Activated CD8-positive, alpha-beta T cell treated with anti-CD3 and anti-CD28 coated beads, Interleukin-2, amount 10 ng/mL, durations not matched to agents 7 days and 5 days (primary cell): ENCODE measurements around the gene FCN1. TPM values are rescaled to one million over a fixed set of nuclear protein-coding genes. Genes with fewer than 3 reads are reported as not detected.

Source experiments
- ATAC-seq: fragments of 150-1000 bp; cut with Tn5 transposase; one replicate; pipeline ENCODE4 v1.10.0; 2021; ENCODE audit warnings: moderate library complexity
- CTCF ChIA-PET: fragments of 350-600 bp; sonication (Branson Sonifier 250); formaldehyde crosslinking; loops from one replicate; lab custom pipeline; 2021; ENCODE audit warnings: antibody characterized with exemption; lab: Charles Lee
- POLR2A ChIA-PET: fragments of 350-600 bp; sonication (Branson Sonifier 250); formaldehyde crosslinking; loops from one replicate; lab custom pipeline; 2021; ENCODE audit warnings: antibody characterized with exemption; lab: Charles Lee
- DNase-seq: peaks from one replicate; pipeline ENCODE4 v3.0.0-alpha.2; 2020
- H3K27ac Mint-ChIP-seq: one replicate; pipeline ENCODE4 v1.8.0; 2021; ENCODE audit warnings: mild to moderate bottlenecking, mixed read lengths
- H3K27me3 Mint-ChIP-seq: one replicate; pipeline ENCODE4 v1.8.0; 2021; ENCODE audit warnings: low read depth, mixed read lengths
- H3K36me3 Mint-ChIP-seq: one replicate; pipeline ENCODE4 v1.8.0; 2021; ENCODE audit warnings: low read depth, mixed read lengths
- H3K4me1 Mint-ChIP-seq: one replicate; pipeline ENCODE4 v1.8.0; 2021; ENCODE audit warnings: low read depth, mixed read lengths
- H3K4me3 Mint-ChIP-seq: one replicate; pipeline ENCODE4 v1.8.0; 2021; ENCODE audit warnings: mild to moderate bottlenecking, mixed read lengths
- H3K9me3 Mint-ChIP-seq: one replicate; pipeline ENCODE4 v1.8.0; 2022; ENCODE audit warnings: mixed read lengths; ENCODE audit not compliant: insufficient read depth
- total RNA-seq, 2 experiments: library from RNA; stranded (reverse); gene quantifications; one replicate each; pipeline ENCODE4 v1.2.3, GENCODE V29; 2021

Gene FCN1
- total RNA-seq, 2 experiments from 2014 or later = not detected

GRCh38 chr9:134940236-134941208 is 22.8 kb upstream of the FCN1 start:
- ChIA-PET POLR2A (no interaction called here), CTCF (no interaction called here)
- Mint-ChIP-seq H3K27ac (no peak overlapping the region), H3K36me3 (no peaks in the 10 kb centered on the region), H3K4me1 (no peaks in the 10 kb centered on the region), H3K9me3 (no peaks in the 10 kb centered on the region), H3K27me3 (no peaks in the 10 kb centered on the region), H3K4me3 (no peak overlapping the region)
- no peak for DNase-seq
- no peak for ATAC-seq

GRCh38 chr9:134939836-134940235 is 22.1 kb upstream of the FCN1 start:
- Mint-ChIP-seq H3K36me3 (no peaks in the 10 kb centered on the region), H3K4me1 (no peaks in the 10 kb centered on the region), H3K27me3 (no peaks in the 10 kb centered on the region), H3K9me3 (no peaks in the 10 kb centered on the region), H3K4me3 (no peak overlapping the region), H3K27ac (no peak overlapping the region)
- POLR2A ChIA-PET = no interaction called here
- DNase-seq = no peak
- CTCF ChIA-PET = no interaction called here
- no peak for ATAC-seq

DNA sequence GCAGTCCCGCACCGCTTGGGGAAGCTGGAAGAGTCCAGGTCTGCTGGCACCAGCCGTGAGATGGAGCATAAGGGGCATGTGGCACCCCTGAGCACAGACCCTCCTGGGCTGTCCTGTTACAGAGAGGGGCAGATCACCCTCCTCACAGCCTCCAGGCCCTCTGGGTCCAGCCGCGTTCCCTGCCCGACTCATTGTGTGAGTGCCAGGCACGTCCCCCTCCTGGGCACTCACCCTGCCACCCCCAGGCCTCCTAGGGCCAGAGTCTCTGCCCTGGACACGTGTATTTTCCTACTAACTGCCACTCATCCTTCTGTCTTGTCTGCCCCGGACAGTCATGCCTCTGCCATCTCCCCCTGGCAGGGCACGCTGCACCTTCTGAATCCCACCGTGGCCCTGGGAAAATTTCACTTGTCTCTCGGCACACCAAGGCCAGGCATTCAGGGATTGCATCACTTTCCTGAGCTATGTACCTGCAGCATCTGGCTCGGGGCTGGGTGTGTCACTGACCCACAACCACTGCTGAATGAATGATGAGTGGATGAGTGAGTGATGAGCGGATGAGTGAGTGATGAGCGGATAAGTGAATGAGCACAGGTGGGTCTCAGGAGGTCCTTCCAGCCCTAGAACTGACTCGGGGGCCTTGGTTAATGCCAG is 21.5 kb upstream of the FCN1 start:
- H3K27ac Mint-ChIP-seq = no peak overlapping the region
- no peak for DNase-seq
- H3K4me1 Mint-ChIP-seq = no peaks in the 10 kb centered on the region
- H3K36me3 Mint-ChIP-seq = no peaks in the 10 kb centered on the region
- CTCF ChIA-PET = no interaction called here
- no peak overlapping the region for H3K4me3 Mint-ChIP-seq
- H3K27me3 Mint-ChIP-seq = no peaks in the 10 kb centered on the region
- no peak for ATAC-seq
- POLR2A ChIA-PET = no interaction called here
- no peaks in the 10 kb centered on the region for H3K9me3 Mint-ChIP-seq

- CTCF ChIA-PET = no interaction called here
- Mint-ChIP-seq H3K4me1 (no peaks in the 10 kb centered on the region), H3K27ac (no peak overlapping the region), H3K36me3 (no peaks in the 10 kb centered on the region), H3K4me3 (no peak overlapping the region), H3K9me3 (no peaks in the 10 kb centered on the region), H3K27me3 (no peaks in the 10 kb centered on the region)
- POLR2A ChIA-PET = no interaction called here
- DNase-seq = no peak
- ATAC-seq = no peak
Measured at GRCh38 chr9:134938346-134939079, 20.8 kb upstream of the FCN1 start.

DNA sequence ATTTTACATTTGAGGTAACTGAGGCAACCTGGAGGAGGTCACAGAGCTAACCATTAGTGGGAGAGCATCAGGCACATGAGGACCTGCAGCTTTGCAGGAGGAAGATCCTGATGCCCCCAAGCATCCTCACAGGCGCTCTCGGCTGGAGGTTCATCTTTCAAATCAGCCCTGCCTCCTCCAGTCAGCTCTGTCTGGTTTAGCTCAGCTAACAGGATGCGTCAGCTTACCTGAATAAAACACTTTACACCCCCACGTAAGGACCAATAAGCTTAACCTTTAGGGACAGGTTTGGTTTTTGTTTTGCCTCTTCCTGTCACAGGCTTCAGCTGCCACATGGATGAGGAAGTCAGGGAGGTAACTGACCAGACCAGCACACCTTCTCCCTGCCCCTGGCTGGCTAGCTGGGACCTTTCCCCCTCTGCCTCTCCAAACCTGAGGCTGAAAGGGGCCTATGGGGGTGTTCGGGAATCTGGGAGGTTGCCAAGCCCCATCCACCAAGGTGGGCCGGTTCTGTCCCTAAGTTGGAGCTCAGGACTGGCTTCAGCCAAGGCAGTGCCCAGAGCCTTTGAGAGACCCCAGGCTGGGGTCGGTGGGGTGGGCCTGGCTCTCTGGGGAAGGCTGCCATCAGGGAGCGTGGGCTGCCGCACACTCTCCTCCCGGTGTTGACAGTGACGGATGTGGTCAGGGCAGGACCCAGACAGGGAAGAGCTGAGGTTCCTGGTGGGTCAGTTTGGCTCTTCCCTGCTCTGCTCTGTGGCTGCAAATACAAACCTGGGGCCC is 20.0 kb upstream of the FCN1 start:
- POLR2A ChIA-PET = no interaction called here
- DNase-seq = no peak
- ATAC-seq = no peak
- CTCF ChIA-PET = no interaction called here
- Mint-ChIP-seq H3K4me1 (no peaks in the 10 kb centered on the region), H3K27me3 (no peaks in the 10 kb centered on the region), H3K36me3 (no peaks in the 10 kb centered on the region), H3K9me3 (no peaks in the 10 kb centered on the region), H3K4me3 (no peak overlapping the region), H3K27ac (no peak overlapping the region)

DNA sequence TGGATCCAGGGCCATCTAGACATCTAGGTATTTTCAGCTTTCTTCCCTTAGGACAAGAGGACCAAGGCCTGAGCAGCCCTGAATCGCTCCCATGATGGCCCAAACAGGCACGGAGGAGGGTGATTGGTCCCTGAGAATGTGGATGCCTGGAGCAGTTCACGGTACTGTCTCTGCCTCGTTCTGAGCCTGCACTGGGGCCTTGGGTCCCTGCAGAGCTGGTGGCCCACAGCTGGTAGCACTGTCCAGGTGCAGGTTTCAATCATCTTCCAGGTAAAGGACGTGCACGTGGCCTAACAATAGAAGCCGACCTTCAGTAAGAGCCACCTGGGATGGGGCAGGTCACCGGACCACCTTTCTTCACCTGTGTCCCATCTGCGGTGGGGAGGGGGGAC is 19.4 kb upstream of the FCN1 start:
- Mint-ChIP-seq H3K9me3 (no peaks in the 10 kb centered on the region), H3K27ac (no peak overlapping the region), H3K4me3 (no peak overlapping the region), H3K27me3 (no peaks in the 10 kb centered on the region), H3K4me1 (no peaks in the 10 kb centered on the region), H3K36me3 (no peaks in the 10 kb centered on the region)
- POLR2A ChIA-PET = no interaction called here
- DNase-seq = no peak
- no peak for ATAC-seq
- CTCF ChIA-PET = no interaction called here

GRCh38 chr9:134936346-134937163 is 18.8 kb upstream of the FCN1 start:
- H3K4me3 Mint-ChIP-seq = no peak overlapping the region
- CTCF ChIA-PET = no interaction called here
- H3K27me3 Mint-ChIP-seq = no peaks in the 10 kb centered on the region
- H3K27ac Mint-ChIP-seq = no peak overlapping the region
- POLR2A ChIA-PET = no interaction called here
- no peaks in the 10 kb centered on the region for H3K4me1 Mint-ChIP-seq
- no peaks in the 10 kb centered on the region for H3K9me3 Mint-ChIP-seq
- H3K36me3 Mint-ChIP-seq = no peaks in the 10 kb centered on the region
- DNase-seq = no peak
- no peak for ATAC-seq

GRCh38 chr9:134935701-134936345 is 18.1 kb upstream of the FCN1 start:
- no peak overlapping the region for H3K27ac Mint-ChIP-seq
- H3K9me3 Mint-ChIP-seq = no peaks in the 10 kb centered on the region
- CTCF ChIA-PET = no interaction called here
- H3K36me3 Mint-ChIP-seq = no peaks in the 10 kb centered on the region
- ATAC-seq (no peak), DNase-seq (no peak)
- POLR2A ChIA-PET = no interaction called here
- H3K4me1 Mint-ChIP-seq = no peaks in the 10 kb centered on the region
- H3K27me3 Mint-ChIP-seq = no peaks in the 10 kb centered on the region
- no peak overlapping the region for H3K4me3 Mint-ChIP-seq

DNA sequence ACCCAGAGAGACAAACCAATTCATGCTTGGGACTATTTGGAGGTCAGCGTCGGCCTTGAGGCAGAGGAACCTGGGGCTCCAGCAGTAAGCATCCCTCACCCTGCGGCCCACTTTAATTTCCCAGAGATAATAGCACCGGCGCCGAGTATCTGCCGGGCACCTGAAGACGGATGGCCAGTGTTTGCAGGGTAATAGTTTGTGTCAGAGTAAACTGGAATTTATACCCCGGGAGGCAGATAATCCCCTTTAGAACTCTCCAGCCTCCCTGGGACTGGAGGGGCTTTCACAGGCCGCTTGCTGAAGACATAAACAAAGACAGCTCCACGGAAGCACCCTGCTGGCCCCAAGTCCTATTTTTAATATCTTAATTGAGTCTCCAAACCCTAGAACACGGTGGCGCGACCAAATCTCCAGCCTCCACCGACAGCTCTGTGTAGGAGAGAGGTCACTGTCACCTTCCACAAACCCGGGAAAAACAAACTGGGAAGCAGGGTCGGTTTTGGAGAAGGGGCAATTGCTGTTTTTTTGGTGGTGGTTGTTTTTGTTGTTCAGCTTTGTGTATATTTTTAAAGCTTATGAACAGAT is 17.4 kb upstream of the FCN1 start:
- Mint-ChIP-seq H3K4me1 (no peaks in the 10 kb centered on the region), H3K4me3 (no peak overlapping the region), H3K36me3 (no peaks in the 10 kb centered on the region), H3K27ac (no peak overlapping the region), H3K9me3 (no peaks in the 10 kb centered on the region), H3K27me3 (no peaks in the 10 kb centered on the region)
- ATAC-seq (no peak), DNase-seq (no peak)
- ChIA-PET CTCF (no interaction called here), POLR2A (no interaction called here)

- ATAC-seq (no peak), DNase-seq (no peak)
- Mint-ChIP-seq H3K27ac (no peak overlapping the region), H3K27me3 (no peaks in the 10 kb centered on the region), H3K4me3 (no peak overlapping the region), H3K36me3 (no peaks in the 10 kb centered on the region), H3K9me3 (no peaks in the 10 kb centered on the region), H3K4me1 (no peaks in the 10 kb centered on the region)
- ChIA-PET POLR2A (no interaction called here), CTCF (no interaction called here)
Measured at GRCh38 chr9:134933076-134933659, 15.5 kb upstream of the FCN1 start.
